Uterine smooth muscle cell (primary cell): ENCODE results near the gene KCNV2. TPM values are rescaled to one million over a fixed set of nuclear protein-coding genes. Genes with fewer than 3 reads are reported as not detected.

Source experiments
- total RNA-seq: library from RNA; depleted of rRNA; stranded (reverse); fragments of >200 nt; gene quantifications from 2 replicates; pipeline ENCODE4 v1.2.3, GENCODE V29; 2014

Gene KCNV2
- total RNA-seq, result not detected in 2 replicates

GRCh38 chr9:2717385-2717784 lies at the start of gene KCNV2:
Gene KCNV2 (plus strand): TSS chr9:2717510. CDS start chr9:2717740, 230 bp downstream.

Other genes starting within 250 kb of the KCNV2 start
- 27.1 and 37.4 TPM in 2 replicates for gene VLDLR, start 95.7 kb upstream of the KCNV2 start, total RNA-seq
- 61.1 and 78.8 TPM in 2 replicates for gene PUM3, start 126.6 kb downstream of the KCNV2 start, total RNA-seq